HG03175 (cell line): ENCODE measurements around the gene ECE1.

Experiments used
- ATAC-seq: cut with Tn5 transposase; IDR thresholded peaks from one replicate; pipeline ENCODE4 v1.9.1; 2021; ENCODE audit warnings: mild to moderate bottlenecking, moderate library complexity; ENCODE audit not compliant: unreplicated experiment

Gene ECE1

DNA sequence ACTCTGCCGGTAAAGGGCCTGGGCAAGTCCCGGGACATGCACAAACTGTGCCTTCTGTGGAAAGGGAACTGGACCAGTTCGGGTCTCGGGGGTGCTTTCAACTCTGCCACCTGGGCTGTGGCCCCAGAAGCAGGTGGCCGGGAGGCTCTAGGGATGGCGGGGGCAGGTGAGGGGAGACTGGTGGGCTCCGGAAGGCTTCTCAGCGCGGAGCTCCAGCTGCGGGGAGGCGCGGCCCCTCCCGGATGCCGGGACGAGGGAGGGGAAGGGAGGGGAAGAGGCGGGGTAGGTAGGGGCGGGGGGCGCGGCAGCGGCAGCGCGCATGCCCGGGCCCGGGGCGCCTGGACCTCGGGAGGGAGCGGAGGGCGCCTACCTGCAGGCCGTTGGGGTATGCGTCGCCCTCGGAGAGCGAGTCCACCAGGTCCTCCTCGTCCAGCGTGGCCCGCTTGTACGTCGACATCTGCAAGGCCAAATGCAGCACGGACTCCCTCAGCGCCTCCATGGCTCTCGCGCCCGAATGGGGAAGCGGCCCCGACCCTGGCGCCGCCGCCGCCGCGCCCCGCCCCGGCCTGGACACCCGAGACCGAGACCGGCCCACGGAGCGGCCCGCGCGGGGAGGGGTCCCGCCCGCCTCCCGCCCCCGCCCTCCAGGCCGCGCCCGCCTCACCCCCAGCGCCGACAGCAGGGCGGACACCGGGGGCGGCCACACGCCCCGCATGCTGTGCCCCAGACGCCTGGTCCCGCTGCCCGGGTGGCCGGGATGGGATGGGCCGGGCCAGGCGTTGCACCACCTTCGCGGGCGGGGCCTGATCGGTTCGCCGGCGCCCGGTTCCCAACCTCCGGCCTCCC lies at the start of gene ECE1:
Gene ECE1 (minus strand): TSS at position 764 of the 846 bp plus-strand sequence. CDS start 49 bp downstream, at position 715.
- ATAC-seq = no peak

GRCh38 chr1:21339356-21340229 lies 49.3 kb upstream of the ECE1 start:
- ATAC-seq = no peak

DNA sequence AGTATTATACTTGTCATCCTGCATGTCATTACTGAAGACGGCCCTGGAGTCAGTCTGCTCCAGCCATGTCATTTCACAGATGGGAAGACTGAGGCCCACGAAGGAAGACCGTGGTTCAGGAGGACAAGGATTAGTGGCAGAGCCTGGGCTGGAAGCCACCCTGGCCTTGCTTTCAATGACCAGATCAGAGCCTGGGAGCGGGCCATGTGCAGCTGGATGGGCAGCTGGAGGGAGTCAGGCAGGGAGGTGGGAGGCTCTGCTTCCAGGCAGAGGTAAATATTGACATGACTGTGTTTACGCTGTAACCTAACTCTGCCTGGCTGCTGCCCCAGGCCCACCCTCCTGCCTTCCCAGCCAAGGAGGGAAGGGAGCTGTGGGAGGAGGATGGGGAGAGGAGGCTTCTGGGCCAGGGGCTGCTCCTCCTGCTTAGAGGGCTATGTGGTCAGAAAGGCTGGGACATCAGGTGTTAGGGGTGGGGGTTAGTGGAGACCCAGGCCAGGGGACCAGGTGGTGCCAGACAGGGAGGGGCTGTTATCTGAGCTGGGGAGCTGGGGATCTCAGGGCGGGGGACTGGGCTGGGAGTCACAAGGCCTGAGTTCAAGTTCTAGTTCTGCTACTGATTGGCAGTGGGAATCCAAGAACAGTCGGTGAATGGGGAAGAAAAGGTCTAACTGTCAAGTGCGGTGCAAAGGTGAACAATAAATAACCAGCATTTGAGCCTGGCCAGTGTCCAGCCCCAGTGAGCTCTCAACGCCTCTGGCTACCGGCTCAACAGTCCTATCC lies 48.5 kb upstream of the ECE1 start:
- no peak for ATAC-seq

DNA sequence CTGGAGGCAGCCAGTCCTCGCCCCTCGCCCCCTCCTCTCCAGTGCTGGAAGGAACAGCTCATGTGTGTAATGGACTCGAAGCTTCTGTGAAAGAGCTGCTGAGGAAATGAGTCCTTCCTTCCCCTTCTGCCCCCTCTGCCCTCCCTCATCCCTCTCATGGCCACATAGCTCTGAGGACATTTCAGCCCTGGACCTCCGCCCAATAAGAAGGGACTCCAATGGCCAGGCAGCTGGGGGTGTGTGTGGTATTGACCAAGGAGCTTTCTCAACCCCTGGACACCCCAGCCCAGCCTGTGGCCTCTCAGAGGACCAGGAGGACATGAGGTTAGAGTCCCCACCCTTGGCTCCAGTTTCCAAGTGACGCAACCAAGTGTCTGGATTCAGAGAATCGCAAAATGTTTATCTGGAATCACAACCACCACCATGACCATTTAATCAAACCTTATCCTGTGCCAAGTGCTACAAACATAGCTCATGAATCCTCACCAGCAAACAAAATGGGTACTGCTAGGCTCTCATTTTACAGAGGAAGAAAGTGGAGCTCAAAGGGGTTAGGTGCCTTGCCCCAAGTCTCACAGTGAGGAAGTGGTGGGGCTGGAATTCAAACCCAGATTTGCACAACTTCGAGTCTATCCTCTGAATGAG lies 47.8 kb upstream of the ECE1 start:
- no peak for ATAC-seq

- ATAC-seq = no peak
Observed at GRCh38 chr1:21337454-21337927, 47.2 kb upstream of the ECE1 start.

DNA sequence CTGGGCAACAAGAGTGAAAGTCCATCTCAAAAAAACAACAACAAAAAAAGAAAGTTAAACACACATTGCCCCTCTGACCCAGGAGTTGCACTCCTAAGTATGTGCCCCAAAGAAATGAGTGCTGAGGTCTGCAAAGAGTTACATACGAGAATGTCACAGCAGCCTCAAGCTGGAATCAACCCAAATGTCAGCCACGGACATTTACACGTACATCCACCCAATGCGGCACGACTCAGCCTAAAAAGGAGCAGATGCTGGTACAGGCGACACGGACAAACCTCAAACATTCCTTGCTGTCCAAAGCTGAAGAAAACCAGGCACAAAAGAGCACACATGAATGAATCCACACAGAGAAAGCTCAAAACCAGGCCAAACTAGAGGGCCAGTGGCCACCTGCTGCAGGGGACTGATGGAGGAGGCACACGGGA lies 46.8 kb upstream of the ECE1 start:
- no peak for ATAC-seq

DNA sequence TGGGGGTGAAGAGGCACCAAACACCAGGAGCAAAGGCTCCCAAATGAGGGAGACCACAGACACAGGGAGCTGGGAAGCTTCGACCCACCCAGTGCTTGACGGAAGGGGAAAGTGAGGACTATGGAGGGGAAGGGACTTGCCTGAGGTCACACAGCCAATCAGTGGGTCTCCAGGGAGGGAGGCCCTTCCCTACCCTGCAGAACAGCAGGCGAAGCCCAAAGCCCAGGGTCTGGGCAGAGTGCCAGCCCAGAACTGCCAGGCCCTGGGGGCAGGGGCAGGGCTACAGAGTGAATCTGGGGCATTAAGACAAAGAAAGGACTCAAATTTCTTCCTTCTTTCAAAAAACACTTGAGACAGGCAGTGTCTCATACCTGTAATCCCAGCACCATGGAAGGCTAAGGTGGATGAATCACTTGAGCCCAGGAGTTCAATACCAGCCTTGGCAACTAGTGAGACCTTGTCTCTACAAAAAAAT lies 45.5 kb upstream of the ECE1 start:
- no peak for ATAC-seq

GRCh38 chr1:21335088-21335691 lies 44.9 kb upstream of the ECE1 start:
- no peak for ATAC-seq

DNA sequence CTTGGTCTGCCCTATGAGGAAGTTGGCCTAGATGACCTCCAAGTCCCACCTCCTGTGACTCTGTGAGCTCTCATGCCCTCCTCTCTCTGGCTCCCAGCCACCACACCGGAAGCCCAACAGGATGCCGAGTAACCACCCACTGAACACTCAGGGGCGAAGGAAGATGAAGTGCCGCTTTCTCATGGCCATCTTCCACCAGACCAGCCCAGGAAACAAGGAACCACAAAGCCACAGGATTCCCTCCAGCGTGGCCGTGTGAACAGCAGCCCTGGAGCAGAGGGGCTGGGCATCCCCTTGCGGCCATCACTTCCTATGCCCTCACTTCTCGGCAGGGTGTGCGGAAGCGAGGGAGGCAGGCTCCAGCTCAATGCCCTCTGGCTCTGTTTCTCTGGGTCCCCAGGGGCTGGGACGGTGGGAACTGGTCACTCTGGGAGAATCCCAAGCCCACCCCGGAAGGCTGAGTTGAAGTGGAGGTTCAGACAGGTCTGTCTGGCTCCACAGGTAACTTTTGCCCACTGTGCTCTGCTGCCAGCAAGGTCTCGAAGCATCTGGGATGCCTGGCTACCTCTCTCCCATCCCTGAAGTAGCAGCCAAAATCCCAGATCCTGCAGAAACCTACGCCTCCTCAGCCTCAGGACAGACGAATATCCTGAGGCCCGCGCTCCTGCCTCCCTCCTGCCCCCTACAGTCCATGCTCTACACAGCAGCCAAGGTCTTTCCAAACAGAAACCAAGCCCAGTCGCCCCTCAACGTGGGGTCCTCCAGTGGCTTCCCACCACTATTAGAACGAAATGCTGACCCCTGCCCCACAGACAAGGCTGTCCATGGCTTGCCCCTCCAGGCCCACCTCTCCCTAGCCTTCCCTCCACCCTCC lies 44.2 kb upstream of the ECE1 start:
- peak; percentile 84 for ATAC-seq

- no peak for ATAC-seq
Observed at GRCh38 chr1:21333824-21334213, 43.6 kb upstream of the ECE1 start.

GRCh38 chr1:21332554-21333311 lies 42.5 kb upstream of the ECE1 start:
- ATAC-seq = no peak

DNA sequence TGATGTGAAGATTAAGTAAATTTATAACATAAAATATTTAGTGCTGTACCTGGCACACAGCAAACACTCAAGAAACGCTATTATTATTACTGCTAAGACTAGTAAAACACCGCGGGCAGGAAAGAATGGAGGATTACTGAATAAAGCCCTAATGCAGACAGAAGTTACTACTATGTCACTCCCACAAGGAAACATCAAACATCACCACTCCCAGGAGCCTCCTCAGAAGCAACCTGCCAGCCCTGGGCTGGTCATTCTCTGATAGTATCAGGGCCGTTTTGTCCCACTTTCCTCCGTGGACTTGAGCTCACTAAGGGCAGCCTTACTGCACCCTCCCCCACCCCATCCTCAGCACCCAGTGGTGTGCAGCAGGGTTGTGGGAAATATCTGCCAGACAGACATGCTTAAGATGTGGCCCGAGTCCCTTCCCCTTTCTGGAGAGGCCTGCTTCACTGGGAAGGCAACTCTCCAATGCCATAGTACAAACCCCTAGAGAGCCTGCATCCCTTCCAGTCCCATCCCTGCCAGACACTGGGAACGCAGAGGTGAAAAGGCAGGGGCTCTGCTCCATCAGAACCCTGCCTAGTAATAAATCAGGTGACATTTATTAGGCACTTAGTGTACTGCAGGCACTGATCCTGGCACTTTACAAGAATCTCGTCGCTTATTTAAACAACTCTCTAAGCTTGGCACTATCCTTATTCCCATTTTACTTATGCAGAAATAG lies 41.7 kb upstream of the ECE1 start:
- no peak for ATAC-seq

- no peak for ATAC-seq
Observed at GRCh38 chr1:21330544-21330943, 40.3 kb upstream of the ECE1 start.

GRCh38 chr1:21329209-21329844 lies 39.1 kb upstream of the ECE1 start:
- ATAC-seq = no peak

DNA sequence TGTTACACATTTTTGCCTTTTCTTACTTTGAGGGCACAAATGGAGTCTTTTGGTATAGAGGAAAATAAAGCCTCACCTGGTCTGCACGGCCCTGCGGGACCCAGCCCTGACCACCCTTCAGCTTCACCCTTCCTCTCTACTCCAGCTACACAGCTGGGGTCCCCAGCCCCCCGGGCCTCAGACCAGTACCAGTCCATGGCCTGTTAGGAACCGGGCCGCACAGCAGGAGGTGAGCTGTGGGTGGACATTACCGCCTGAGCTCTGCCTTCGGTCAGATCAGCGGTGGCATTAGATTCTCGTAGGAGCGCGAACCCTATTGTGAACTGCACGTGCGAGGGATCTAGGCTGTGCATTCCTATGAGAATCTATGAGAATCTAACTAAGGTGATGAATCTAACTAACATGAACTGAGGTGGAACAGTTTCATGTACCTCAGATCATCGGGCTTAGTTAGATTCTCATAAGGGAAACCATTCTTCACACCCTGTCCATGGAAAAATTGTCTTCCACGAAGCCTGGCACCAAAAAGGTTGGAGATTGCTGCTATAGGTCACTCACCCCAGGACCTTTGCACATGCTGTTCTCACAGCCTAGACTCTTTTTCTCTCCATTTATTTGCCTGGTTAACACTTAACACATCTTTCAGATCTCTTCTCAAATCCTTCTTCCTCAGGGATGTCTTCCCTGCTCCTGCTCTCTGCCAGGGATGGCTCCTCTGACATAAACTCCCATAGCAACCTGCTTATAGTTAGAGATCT lies 37.5 kb upstream of the ECE1 start:
- no peak for ATAC-seq

GRCh38 chr1:21326861-21327344 lies 36.6 kb upstream of the ECE1 start:
- no peak for ATAC-seq
